Measurements from ENCODE around the gene ABLIM1.

DNA sequence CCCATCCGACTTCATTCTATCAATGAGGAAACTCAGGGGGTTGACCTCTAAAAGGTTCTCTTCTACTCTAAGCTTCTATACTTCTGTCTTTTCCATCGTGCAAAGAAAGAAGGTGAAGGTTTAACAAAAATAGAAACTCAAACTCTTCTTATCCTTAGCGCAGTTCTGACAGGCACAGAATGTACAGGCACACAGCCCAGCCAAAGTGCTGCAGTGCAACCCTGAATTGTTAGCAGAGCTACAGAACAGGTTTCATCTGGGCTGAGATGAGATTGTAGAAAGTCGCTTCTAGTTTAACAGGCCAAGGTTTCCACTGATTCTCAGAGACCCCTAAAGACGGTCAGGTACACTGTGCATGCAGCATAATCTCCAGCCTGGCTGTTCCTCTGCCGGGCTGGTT lies 174.5 kb downstream of the ABLIM1 start:
- TF ChIP-seq POLR2AphosphoS5 (IDR thresholded peaks at IDR 0.05; ENCODE audit: low read depth, low read length) = no peak
- no peak for TF ChIP-seq CTCF (IDR thresholded peaks at IDR 0.05)
- TF ChIP-seq REST (IDR thresholded peaks at IDR 0.05; ENCODE audit: insufficient read depth in 1 of 2, low read depth in 2 of 2, low read length in 1 of 2) = no peak

All from Panc1 (cell line).